GM15510 (cell line): ENCODE data around the gene TRIP12.

ENCODE experiments used
- POLR2A ChIP-seq: IDR thresholded peaks from 3 replicates; pipeline ENCODE4 v1.6.1; 2011; ENCODE audit warnings: borderline replicate concordance; ENCODE audit not compliant: insufficient read length; ENCODE audit errors: extremely low read depth

TRIP12 gene

DNA sequence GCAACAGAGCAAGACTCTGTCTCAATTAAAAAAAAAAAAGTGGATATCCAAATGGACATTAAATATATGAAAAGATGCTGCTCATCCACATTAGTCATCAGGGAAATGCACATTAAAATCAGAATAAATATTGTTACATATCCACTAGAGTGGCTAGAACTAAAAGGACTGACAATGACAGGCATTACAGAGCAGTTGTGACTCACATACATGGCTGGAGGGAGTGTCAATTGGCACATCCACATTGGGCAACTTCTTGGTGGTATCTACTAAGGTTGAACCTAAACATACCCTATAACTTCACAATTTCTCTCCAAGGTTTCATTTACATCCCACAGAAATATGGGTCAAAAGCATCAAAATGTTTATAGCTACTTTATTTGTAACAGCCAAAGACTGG lies 193.4 kb downstream of the TRIP12 start:
- no peak for TF ChIP-seq POLR2A

- TF ChIP-seq POLR2A = no peak
These were observed 195.2 kb downstream of the TRIP12 start for GRCh38 chr2:229726643-229727042.

DNA sequence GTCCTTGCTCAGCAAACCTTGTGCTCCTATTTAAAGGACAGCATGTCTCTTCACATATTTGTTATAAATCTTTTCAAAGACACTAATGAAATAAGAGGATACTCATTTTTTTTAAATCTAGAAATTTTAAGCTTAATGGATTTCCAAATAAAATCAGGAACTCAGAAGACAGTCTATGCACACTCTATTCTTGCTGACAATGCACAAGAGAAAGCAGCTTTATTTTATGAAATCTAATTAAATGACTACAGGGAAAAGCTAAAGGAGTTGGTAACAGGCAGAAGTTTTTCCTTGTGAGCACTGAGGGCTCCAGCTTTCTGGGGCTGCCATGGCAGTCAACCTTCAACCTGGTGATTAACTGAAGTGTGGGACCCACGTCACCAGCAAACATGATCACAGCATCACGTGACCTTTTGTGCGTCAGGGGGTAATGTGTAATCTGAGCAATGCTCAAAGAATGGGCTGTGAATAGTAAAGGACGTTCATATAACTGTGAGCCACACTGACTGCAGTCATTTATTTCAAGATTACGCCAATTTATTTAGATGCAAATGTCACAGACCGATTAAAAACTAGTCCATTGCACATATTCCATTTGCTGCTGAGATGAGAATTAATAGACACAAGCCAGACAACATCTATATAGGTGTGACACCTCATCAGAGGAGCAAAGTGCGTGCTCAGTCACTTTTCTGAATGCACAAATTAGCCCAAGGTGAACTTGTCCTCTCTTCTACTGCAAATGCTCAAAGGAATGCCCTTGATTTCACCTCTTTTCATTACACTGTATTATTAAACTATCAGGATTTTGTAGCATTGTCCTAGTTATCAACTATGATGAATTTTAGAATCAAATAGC lies 195.9 kb downstream of the TRIP12 start:
- TF ChIP-seq POLR2A = no peak

DNA sequence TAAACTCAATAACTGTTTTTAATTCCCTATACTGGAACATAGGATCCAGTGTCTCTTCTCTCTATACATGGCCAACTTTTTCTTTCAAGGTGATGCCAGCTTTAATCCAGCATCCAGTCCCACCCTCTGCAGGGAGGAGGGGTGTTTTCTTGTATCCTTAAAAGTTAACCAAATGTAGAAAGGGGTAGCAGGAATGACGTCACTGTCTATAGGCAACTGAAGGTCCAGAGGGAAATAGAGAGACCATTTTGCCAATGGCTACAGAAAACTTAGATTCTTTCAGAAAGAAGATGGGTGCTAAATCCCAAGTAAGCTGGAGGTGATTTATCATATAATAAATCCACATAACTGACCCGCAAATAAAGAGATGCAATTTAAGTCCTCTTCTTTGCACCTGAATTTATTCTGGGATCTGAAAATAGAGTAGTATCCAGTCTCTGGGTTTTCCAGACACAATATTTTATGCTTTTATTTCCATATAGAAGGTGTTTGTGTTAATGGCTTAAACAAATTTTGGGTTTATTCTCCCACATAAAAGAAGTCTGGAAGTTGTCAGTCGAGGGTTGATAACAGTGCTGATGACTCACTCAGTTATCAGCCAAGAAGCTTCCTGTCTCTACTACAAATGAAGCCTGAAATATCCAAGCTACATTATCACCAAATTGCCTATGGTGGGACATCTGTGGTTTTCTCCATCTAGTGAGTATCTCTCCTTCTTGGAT lies 201.7 kb downstream of the TRIP12 start:
- no peak for TF ChIP-seq POLR2A

DNA sequence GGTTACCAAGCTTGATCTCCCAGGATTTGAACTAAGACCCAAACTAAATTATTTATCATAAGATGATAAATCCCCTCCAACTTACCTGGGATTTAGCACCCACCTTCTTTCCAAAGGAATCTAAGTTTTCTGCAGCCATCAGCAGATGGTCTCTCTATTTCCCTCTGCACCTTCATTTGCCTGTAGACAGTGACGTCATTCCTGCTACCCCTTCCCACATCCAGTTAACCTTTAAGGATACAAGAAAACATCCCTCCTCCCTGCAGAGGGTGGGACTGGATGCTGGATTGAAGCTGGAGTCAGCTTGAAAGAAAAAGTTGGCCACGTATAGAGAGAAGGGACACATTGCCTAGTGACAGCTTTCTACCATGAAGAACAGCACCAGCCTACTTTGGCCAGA lies 203.8 kb downstream of the TRIP12 start:
- TF ChIP-seq POLR2A = no peak

DNA sequence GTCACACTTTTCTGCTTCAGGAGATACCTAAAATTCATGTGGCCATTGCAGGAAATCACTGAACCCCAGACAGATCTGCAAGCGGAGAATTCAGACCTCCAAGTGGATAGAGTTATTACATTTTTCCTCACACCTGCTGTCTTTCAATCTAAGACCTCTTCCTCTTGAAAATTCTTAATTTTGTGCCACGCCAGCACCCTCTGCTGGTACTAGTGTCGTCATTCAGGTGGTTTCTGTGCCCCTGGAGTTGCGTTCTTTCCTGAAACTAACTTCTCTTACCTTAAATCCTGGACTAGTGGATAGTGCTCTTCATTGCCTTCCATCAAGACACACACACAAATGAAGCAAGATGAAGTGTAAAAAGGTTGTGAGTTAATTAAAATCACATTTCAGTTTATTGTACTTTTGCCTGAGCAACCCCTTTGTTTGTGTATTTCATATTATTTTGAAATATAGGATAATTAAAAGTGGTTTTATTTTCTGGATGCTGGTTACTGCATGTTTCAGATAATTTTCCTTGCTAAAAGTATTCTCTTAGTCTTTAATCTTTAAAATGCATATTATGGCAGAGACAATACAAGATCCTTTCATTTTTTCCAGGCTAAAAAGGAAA lies 205.8 kb downstream of the TRIP12 start:
- no peak for TF ChIP-seq POLR2A

GRCh38 chr2:229714736-229715541 lies 206.9 kb downstream of the TRIP12 start:
- no peak for TF ChIP-seq POLR2A

- no peak for TF ChIP-seq POLR2A
These were observed 207.6 kb downstream of the TRIP12 start, which contains the start of gene DNER for GRCh38 chr2:229714080-229714735. Gene DNER, minus strand, starts transcription at chr2:229714555. Its CDS starts 132 bp downstream, at chr2:229714423.
